GM06990 (cell line): ENCODE data around the gene C12orf75.

Experiments
- DNase-seq: peaks from one replicate; pipeline ENCODE4 v3.0.0-alpha.2; 2011; ENCODE audit not compliant: insufficient read length; ENCODE audit errors: extremely low read depth
- H3K27me3 ChIP-seq: replicated peaks from 2 replicates; pipeline ENCODE4 v1.6.0; 2011; ENCODE audit warnings: low read length; ENCODE audit not compliant: control insufficient read depth, insufficient read depth
- H3K36me3 ChIP-seq: 2 replicates; pipeline ENCODE4 v1.5.1; 2011; ENCODE audit warnings: low read length; ENCODE audit not compliant: control insufficient read depth, insufficient read depth
- H3K4me3 ChIP-seq: replicated peaks from 2 replicates; pipeline ENCODE4 v1.5.1; 2011; ENCODE audit warnings: low read depth, mild to moderate bottlenecking, control low read depth, low read length
- TF ChIP-seq, protein P1 (sequence below): IDR thresholded peaks from 2 replicates; pipeline ENCODE4 v1.5.1; 2011; ENCODE audit warnings: low read length, control low read depth, mild to moderate bottlenecking, inconsistent platforms; ENCODE audit not compliant: insufficient read depth, poor library complexity, severe bottlenecking

C12orf75 gene

DNA sequence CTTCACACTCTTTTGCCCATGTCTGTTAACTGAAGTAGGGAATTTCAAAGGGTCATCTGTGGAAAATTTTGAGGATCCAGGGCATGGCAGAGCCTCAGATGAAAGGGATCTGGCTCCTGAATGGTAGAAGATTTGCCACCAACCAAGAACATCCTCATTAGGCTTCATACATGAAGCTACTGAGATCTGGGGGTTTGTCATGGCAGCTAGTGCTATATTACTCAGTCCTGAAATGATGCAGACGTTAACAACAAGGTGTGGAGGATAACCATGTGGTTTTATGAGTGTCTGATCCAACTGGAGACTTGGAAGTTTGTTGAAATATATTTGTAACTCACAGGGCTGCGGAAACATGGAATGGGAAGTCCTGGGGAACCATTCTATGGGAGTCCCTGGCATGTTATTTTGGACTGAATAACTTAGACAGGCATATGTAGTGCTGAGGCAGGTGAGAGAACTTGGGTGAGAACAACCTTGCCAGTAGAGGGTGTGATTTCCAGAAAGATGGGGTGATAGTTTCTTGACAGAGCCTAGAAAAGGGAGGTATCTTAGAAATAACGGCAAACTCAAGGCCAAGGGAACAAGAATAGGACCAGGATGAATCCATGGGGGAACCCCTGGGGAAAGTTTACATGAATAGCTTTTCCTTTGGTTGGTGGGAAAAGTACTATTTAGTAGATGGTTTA lies 42.0 kb upstream of the C12orf75 start:
- TF ChIP-seq, protein P1, sequence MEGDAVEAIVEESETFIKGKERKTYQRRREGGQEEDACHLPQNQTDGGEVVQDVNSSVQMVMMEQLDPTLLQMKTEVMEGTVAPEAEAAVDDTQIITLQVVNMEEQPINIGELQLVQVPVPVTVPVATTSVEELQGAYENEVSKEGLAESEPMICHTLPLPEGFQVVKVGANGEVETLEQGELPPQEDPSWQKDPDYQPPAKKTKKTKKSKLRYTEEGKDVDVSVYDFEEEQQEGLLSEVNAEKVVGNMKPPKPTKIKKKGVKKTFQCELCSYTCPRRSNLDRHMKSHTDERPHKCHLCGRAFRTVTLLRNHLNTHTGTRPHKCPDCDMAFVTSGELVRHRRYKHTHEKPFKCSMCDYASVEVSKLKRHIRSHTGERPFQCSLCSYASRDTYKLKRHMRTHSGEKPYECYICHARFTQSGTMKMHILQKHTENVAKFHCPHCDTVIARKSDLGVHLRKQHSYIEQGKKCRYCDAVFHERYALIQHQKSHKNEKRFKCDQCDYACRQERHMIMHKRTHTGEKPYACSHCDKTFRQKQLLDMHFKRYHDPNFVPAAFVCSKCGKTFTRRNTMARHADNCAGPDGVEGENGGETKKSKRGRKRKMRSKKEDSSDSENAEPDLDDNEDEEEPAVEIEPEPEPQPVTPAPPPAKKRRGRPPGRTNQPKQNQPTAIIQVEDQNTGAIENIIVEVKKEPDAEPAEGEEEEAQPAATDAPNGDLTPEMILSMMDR = peak; percentile 31
- no peak for DNase-seq
- H3K36me3 ChIP-seq = no peaks in the 10 kb centered on the region

DNA sequence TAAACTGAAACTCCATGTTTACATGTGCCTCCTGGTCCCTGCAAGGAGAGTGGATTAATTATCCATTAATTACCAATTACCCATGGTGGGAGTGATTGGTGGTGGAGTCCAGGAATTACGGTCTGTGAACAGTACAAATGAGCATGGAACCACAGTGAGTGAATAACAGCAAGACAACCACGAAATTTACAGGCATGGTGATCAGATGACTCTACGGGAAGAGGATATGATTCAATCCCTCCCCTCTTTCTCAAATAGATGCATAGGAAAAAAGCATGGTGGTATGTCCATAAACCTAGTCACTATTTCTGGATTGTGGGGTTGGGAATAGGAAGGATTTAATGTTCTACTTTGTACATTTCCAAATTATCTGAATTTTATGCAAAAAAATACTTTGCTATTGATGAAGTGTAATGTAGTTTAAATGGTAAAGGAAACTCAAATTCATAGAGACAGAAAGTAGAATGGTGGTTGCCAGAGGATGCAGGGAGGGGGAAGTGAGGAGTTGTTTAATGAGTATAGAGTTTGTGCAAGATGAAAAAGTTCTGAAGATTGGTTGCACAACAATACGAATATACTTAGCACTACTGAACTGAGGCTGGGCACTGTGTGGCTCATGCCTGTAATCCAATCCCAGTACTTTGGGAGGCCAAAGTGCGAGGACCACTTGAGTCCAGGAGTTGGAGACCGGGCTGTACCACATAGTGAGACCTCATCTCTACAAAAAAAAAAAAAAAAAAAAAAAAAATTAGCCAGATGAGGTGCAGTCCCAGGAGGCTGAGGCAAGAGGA lies 41.2 kb upstream of the C12orf75 start:
- no peak for DNase-seq

More for the DNA sequence above, 42.0 kb upstream of the C12orf75 start:
- Histone ChIP-seq H3K27me3 (no peaks in the 10 kb centered on the region), H3K4me3 (no peak overlapping the region)

DNA sequence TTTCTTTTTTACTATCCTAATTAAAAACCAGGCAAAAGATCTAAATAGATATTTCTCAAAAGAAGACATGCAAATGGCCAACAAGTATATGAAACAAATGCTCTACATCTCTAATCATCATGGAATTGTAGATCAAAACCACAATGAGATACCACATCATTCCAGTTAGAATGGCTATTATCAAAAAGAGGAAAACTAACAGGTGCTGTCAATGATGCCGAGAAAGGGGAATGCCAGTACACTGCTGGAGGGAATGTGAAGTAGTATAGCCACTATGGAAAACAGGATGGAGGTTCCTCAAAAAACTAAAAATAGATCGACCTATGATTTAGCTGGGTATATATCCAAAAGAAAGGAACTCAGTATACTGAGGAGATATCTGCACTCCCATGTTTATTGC lies 39.0 kb upstream of the C12orf75 start:
- Histone ChIP-seq H3K4me3 (no peak overlapping the region), H3K27me3 (no peaks in the 10 kb centered on the region), H3K36me3 (no peaks in the 10 kb centered on the region)
- no peak for DNase-seq
- TF ChIP-seq, protein P1 = no peak

More for the DNA sequence above, 41.2 kb upstream of the C12orf75 start:
- no peaks in the 10 kb centered on the region for H3K36me3 ChIP-seq
- H3K4me3 ChIP-seq = no peak overlapping the region
- H3K27me3 ChIP-seq = no peaks in the 10 kb centered on the region
- TF ChIP-seq, protein P1 = no peak

DNA sequence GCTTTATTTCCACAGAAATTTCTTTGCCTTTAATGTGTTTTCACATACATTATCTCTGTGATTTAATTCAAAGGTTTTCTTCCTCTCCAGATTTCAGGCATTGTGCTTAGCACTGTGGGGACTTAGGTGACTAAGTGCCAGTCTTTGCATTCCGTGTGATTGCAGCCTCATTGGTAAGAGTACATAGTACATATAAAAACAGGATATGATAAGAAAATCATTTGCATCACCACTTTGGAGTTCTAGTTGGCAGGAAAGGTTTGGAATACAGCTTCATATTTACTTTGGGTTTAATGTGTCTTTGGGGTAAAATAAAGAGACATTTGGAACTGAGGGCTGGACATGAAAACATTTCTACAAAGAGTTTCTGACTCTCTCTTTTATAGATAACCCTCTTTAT lies 37.8 kb upstream of the C12orf75 start:
- DNase-seq = no peak
- H3K36me3 ChIP-seq = no peaks in the 10 kb centered on the region
- H3K27me3 ChIP-seq = no peaks in the 10 kb centered on the region
- no peak overlapping the region for H3K4me3 ChIP-seq
- TF ChIP-seq, protein P1 = no peak

DNA sequence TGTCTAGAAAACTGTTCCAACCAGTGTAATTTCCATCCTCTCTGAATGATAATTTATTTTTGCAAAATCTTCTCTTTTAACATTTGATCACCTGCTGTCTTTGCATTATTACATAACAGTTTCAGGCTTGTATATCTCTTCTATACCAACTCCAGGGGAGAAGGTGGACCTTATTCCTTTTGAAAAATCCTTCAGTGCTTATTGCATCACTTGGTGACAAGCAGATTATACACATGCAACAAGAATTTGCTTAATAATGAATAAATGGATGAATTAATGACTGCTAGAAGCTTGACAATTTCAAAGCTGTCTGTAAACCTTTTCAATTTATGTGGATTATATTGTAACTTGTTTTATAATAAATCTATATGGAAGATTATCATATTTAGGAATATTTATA lies 37.3 kb upstream of the C12orf75 start:
- Histone ChIP-seq H3K36me3 (no peaks in the 10 kb centered on the region), H3K27me3 (no peaks in the 10 kb centered on the region), H3K4me3 (no peak overlapping the region)
- DNase-seq = no peak
- TF ChIP-seq, protein P1 = no peak
